GM19043 (cell line): Measurements from ENCODE around the gene DNAJB13.
"Not testable (repeated sequence)": the region's sequence is repeated elsewhere in the genome, so short reads cannot be mapped to it uniquely, and the experiment has no call there.

Experiments used
- ATAC-seq: cut with Tn5 transposase; IDR thresholded peaks from one replicate; pipeline ENCODE4 v1.9.1; 2021; ENCODE audit warnings: low read depth; ENCODE audit not compliant: unreplicated experiment

Gene DNAJB13

GRCh38 chr11:73950869-73951710 lies at the start of gene DNAJB13:
Gene DNAJB13 (plus strand): TSS chr11:73951026. CDS start chr11:73951070, 44 bp downstream.
- peak; percentile 86 for ATAC-seq

- ATAC-seq = no peak
Measured at GRCh38 chr11:73902303-73902702, 48.5 kb upstream of the DNAJB13 start.

- no peak for ATAC-seq
Measured at GRCh38 chr11:73907191-73907590, 43.6 kb upstream of the DNAJB13 start.

GRCh38 chr11:73912026-73912425 lies 38.8 kb upstream of the DNAJB13 start:
- no peak for ATAC-seq

- no peak for ATAC-seq
Measured at GRCh38 chr11:73913472-73913871, 37.4 kb upstream of the DNAJB13 start.

- ATAC-seq = no peak
Measured at GRCh38 chr11:73914284-73914683, 36.5 kb upstream of the DNAJB13 start.

GRCh38 chr11:73916435-73916834 lies 34.4 kb upstream of the DNAJB13 start:
- ATAC-seq = no peak

- ATAC-seq = no peak
Measured at GRCh38 chr11:73921180-73921579, 29.6 kb upstream of the DNAJB13 start.

GRCh38 chr11:73929388-73929787 lies 21.4 kb upstream of the DNAJB13 start:
- no peak for ATAC-seq

- no peak for ATAC-seq
Measured at GRCh38 chr11:73931039-73931645, 19.7 kb upstream of the DNAJB13 start.

- ATAC-seq = no peak
Measured at GRCh38 chr11:73931951-73932350, 18.9 kb upstream of the DNAJB13 start.

- ATAC-seq = no peak
Measured at GRCh38 chr11:73932781-73933180, 18.0 kb upstream of the DNAJB13 start.

GRCh38 chr11:73936047-73936446 lies 14.8 kb upstream of the DNAJB13 start:
- not testable (repeated sequence) for ATAC-seq

- no peak for ATAC-seq
Measured at GRCh38 chr11:73939096-73939495, 11.7 kb upstream of the DNAJB13 start.

- no peak for ATAC-seq
Measured at GRCh38 chr11:73940801-73941570, 9.8 kb upstream of the DNAJB13 start.

GRCh38 chr11:73942010-73942409 lies 8.8 kb upstream of the DNAJB13 start:
- no peak for ATAC-seq

GRCh38 chr11:73944085-73944484 lies 6.7 kb upstream of the DNAJB13 start:
- no peak for ATAC-seq

- no peak for ATAC-seq
Measured at GRCh38 chr11:73944901-73945300, 5.9 kb upstream of the DNAJB13 start.

GRCh38 chr11:73945396-73945795 lies 5.4 kb upstream of the DNAJB13 start:
- no peak for ATAC-seq

- ATAC-seq = no peak
Measured at GRCh38 chr11:73946798-73947458, 3.9 kb upstream of the DNAJB13 start.

GRCh38 chr11:73949246-73949645 lies 1.6 kb upstream of the DNAJB13 start:
- ATAC-seq = no peak
